GM12801 (cell line): ENCODE measurements around the gene CLIC6.

Experiments
- TF ChIP-seq, protein P1 (sequence below): IDR thresholded peaks from one replicate; pipeline ENCODE4 v1.5.1; 2011; ENCODE audit warnings: control low read depth; ENCODE audit not compliant: insufficient read length; ENCODE audit errors: extremely low read depth

The CLIC6 gene

DNA sequence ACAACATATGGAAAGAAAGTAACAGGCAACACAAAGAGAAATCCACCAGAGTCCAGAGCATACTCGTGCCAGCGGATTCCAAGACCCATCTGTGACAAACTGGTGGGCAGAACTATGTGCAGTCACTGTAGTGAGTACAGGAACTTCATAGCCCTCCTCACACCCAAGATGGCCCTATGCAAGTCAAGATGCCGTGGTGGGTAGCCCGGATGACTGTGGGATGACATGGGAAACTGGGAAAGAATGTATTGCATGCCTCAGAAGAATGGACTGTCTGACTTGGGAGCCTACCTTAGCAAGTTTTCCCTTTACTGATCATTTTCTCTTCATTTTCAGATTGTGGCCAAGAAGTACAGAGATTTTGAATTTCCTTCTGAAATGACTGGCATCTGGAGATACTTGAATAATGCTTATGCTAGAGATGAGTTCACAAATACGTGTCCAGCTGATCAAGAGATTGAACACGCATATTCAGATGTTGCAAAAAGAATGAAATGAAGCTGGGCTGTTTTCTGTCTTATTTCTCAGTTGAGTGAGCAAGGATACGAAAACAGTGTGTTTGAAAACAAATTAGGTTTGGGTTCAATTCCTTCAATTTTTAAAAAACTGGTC lies 47.3 kb downstream of the CLIC6 start:
- TF ChIP-seq, protein P1, sequence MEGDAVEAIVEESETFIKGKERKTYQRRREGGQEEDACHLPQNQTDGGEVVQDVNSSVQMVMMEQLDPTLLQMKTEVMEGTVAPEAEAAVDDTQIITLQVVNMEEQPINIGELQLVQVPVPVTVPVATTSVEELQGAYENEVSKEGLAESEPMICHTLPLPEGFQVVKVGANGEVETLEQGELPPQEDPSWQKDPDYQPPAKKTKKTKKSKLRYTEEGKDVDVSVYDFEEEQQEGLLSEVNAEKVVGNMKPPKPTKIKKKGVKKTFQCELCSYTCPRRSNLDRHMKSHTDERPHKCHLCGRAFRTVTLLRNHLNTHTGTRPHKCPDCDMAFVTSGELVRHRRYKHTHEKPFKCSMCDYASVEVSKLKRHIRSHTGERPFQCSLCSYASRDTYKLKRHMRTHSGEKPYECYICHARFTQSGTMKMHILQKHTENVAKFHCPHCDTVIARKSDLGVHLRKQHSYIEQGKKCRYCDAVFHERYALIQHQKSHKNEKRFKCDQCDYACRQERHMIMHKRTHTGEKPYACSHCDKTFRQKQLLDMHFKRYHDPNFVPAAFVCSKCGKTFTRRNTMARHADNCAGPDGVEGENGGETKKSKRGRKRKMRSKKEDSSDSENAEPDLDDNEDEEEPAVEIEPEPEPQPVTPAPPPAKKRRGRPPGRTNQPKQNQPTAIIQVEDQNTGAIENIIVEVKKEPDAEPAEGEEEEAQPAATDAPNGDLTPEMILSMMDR = no peak

DNA sequence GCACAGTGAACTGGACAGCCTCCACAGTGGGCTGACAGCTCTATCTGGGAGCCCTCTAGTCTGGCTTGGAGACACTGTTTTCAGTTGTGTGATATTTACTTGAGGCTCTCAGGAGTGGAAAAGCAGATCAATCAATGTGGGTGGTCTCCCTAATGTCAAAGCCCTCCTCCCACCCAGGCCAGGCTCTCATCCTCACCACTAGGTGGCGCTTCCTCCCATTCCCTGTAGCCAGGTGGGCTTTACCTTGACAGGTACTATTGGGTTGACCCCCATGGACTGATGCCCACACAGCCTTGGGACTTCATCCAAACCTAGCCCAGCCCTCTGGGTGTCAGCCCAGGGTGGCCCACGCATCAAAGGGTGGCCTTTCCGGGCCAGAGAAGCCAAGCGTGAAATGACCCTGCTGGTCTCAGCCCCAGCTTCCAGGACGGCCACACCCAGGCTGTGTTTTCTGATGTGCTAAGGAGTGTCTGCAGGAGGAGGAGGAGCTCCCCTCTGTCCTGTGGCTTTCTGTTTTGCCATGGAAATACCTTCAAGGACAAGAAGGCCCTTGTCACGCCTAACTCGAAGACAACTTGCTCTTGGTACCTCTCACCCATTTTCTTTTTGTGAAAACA lies 54.0 kb downstream of the CLIC6 start:
- TF ChIP-seq, protein P1 = no peak

DNA sequence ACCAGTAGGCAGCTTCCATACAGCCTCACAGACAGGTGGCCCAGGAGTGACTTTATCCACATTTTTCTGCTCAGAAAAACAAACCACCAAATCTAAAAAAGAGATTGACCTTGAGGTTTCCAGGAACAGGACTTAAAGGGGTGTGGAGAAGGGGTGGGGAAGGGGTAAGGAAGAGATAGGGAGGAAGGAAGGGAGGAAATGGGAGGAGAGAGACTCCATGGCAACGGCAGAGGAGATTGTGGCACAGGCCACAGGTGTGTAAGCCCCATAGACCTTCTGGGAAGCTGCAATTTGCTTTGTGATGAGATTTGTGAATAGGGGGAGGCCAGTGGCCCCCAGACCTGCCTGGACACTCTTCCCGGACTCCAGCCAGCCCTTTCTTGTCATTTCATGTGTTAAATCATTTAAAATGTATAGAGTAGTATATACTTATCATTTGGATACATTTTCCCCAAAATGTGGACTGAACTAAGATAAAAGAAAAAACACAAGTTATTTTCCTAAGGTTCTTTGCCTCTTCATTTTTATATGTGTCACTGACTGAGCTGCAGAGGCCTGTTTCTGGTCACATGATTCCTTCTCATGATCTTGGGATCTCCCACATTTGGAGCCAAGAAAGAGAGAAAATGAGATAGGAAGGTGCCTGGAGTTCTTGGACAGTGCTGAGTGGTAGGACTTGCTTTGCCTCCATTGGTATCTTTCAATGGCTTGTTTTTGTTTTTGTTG lies 55.5 kb downstream of the CLIC6 start:
- TF ChIP-seq, protein P1 = no peak

DNA sequence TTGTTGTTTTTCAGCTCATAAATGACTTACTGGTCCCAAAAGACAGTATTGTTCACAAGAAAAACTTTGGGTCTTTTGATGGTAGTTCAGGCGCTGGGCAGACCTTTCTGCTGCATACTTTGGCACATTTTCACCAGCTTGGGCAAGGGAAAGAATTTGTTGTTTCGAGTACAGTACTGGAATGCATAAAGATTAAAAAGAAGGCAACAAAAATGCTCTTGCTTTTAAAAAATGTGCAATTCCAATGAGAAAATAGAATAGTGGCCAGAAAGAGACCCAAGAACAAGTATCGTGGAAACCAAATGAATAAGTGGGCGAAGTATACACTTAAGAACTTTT lies 56.0 kb downstream of the CLIC6 start:
- TF ChIP-seq, protein P1 = no peak

DNA sequence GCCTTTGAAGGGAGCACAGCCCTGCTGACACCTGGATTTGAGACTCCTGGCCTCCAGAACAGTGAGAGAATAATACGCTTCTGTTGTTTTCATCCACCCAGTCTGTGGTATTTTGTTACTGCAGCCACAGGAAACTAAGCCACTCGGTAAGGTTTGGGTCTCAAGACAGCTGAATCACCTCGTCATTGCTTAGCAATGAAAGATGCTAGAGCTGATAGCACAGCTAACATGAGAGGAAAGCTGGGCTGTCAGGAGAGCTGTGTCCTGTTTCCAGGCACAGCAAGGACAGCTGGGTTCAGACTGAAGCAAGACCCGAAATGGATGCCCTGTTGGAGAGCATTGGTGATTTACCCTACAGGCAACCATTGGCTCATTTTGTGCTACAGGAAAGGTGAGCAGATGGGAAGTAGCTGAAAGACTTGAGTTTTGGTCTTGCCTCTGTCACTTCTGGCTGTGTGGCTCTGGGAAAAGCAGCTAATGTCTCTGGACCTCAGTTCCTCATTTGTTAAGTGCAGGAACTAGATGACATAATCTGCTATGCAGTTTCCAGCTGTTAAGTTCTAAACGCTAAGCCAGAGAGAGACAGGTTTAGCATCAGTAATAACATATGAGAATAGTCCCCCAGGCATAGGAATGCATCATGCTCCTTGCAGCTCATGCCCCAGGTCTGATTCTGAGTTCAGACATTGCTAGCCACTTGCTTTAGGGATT lies 58.0 kb downstream of the CLIC6 start:
- TF ChIP-seq, protein P1 = no peak

DNA sequence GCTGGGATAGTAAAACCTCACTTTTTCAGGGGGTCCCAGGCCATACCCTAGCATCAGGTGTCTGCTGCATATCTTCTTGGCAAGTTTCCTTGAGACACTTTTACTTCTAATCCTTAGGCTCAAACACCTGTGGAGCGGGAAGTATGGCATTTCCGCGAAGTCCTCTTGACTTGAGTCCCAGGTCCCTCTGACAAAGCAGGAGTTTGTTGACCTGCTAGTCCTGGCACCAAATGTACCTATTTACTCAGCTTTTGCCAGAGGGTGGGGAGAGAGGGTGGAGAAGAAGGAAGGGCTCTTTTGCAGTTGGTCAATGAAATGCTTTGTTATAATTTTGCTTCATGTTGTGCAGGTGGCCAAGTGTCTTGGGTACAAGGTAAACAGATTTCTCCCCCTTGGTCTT lies 59.7 kb downstream of the CLIC6 start:
- TF ChIP-seq, protein P1 = no peak

DNA sequence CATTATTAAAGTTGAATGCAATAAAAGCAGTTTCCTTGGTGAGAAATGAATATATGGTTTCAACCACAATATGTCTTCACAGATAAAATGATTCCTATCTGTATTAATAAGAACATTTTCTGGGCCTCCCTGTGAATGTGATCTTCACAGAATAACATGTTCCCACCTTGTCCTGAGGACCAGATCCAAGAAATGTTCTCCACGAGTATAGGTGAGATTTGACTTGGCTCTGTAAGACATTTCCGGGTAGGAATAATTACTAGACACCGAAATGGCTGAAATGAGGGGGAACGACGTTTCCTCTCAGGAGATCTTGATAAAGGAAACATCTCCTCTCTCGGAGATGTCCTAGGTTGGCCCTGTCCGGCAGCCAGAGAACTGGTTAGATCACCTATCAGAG lies 61.4 kb downstream of the CLIC6 start:
- TF ChIP-seq, protein P1 = no peak
